Lung (tissue), 12 donors: ENCODE results near the gene SLC38A10. TPM values are rescaled to one million over a fixed set of nuclear protein-coding genes. Genes with fewer than 3 reads are reported as not detected.

Experiments used
- ATAC-seq: fragments of 200-7000 bp; cut with Tn5 transposase; one replicate; pipeline ENCODE4 v1.9.1; 2020; ENCODE audit warnings: moderate number of reproducible peaks; ENCODE audit not compliant: insufficient read depth, low FRiP score
- DNase-seq, 3 donors: peaks; one replicate each; pipeline ENCODE4 v3.0.0-alpha.2; 2013 to 2017
- H3K27ac ChIP-seq, 2 donors: one replicate each; pipeline ENCODE4 v1.5.1; 2013; ENCODE audit warnings: mild to moderate bottlenecking in 2 of 2, moderate library complexity in 2 of 2, control low read depth in 1 of 2, inconsistent platforms in 1 of 2, low read depth in 1 of 2, low read length in 1 of 2
- H3K27me3 ChIP-seq, 3 donors: one replicate each; pipeline ENCODE4 v1.5.1; 2013; ENCODE audit warnings: low read length in 2 of 3; ENCODE audit not compliant: control insufficient read depth in 3 of 3, insufficient read depth in 3 of 3
- H3K36me3 ChIP-seq, 4 donors: one replicate each; pipeline ENCODE4 v1.5.1; 2013; ENCODE audit warnings: low read length in 4 of 4, mild to moderate bottlenecking in 1 of 4, moderate library complexity in 1 of 4; ENCODE audit not compliant: control insufficient read depth in 4 of 4, insufficient read depth in 4 of 4
- H3K4me1 ChIP-seq, 5 donors: one replicate each; pipeline ENCODE4 v1.5.1; 2013; ENCODE audit warnings: low read length in 5 of 5, mild to moderate bottlenecking in 2 of 5, moderate library complexity in 1 of 5; ENCODE audit not compliant: control insufficient read depth in 5 of 5, insufficient read depth in 5 of 5
- H3K4me3 ChIP-seq: one replicate; pipeline ENCODE4 v1.5.1; 2013; ENCODE audit warnings: mild to moderate bottlenecking, control low read depth, moderate library complexity
- H3K9ac ChIP-seq, 2 donors: one replicate each; pipeline ENCODE4 v1.5.1; 2013; ENCODE audit warnings: low read length in 2 of 2, control low read depth in 1 of 2; ENCODE audit not compliant: insufficient read depth in 1 of 2
- H3K9me3 ChIP-seq, 4 donors: one replicate each; pipeline ENCODE4 v1.5.1; 2013; ENCODE audit warnings: low read length in 3 of 4, mild to moderate bottlenecking in 1 of 4, moderate library complexity in 1 of 4; ENCODE audit not compliant: control insufficient read depth in 4 of 4, insufficient read depth in 3 of 4
- WGBS, 2 donors: extraction: QIAGEN DNeasy Blood & Tissue Kit; methylation state at CpG; one replicate each; pipeline ENCODE4 v1.1.7; 2013; 5-methylcytosine and 5-hydroxymethylcytosine counted together
- polyA plus RNA-seq, 2 donors: library from polyadenylated mRNA; stranded (reverse); fragments of 200-250 nt; gene quantifications; one replicate each; pipeline ENCODE4 v1.2.1, GENCODE V29; 2013
- total RNA-seq, 2 donors: library from RNA; depleted of rRNA in 1 of 2; stranded (reverse); fragments of >200 nt in 1 of 2; gene quantifications; one replicate each; pipeline ENCODE4 v1.2.1, GENCODE V29; 2014 to 2021
- TF ChIP-seq, protein P1 (sequence below): IDR thresholded peaks from 2 replicates; pipeline ENCODE4 v1.5.1; 2012; ENCODE audit warnings: mild to moderate bottlenecking; ENCODE audit errors: control extremely low read depth, extremely low read depth
- donor health status: control.
- donor health status: control.
- donor health status: Bipolar disorder and iron deficiency.
- donor health status: healthy.
- donor health status: DM: yes; HTN: yes; CAD: no.

The SLC38A10 gene
- total and polyA plus RNA-seq, 4 donors = 56.0 to 127 (median 82.4) TPM

DNA sequence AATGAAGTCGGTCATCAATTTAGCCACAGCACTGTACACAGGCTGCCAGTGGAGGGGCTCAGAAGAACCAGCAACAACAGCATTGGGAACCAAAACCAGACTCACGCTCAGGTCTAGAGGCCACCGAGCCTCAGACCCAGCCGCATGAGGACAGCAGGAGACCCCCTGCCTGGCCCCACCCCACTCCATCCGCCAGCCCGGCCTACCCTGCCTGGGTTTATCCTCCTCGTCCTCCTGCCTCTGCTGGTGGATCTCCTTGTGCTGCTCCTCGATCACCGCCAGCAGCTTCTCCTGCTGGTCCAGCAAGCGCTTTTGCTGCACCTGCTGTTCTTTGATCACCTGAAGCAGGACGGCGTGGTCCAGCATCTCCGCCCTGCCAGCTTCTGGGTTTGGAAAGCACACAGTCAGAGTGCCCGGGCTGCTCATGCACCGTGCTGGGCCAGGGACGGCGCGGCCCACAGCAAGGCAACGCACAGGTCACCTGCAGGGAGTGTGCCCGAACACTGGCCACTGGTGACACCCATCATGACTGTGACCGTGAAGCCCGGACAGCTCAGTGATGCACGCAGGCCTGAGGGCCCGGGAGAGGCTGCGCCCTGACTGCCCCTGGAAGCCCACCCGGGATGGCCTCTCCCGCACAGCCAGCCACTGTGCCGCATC lies 48.3 kb downstream of the SLC38A10 start:
- peaks cover 0 to 40% (median 3%) of the 10 kb centered on the region in 4 donors for H3K36me3 ChIP-seq
- ATAC-seq (no peak), DNase-seq (no peak)
- H3K9ac ChIP-seq = no peak overlapping the region
- TF ChIP-seq, protein P1, sequence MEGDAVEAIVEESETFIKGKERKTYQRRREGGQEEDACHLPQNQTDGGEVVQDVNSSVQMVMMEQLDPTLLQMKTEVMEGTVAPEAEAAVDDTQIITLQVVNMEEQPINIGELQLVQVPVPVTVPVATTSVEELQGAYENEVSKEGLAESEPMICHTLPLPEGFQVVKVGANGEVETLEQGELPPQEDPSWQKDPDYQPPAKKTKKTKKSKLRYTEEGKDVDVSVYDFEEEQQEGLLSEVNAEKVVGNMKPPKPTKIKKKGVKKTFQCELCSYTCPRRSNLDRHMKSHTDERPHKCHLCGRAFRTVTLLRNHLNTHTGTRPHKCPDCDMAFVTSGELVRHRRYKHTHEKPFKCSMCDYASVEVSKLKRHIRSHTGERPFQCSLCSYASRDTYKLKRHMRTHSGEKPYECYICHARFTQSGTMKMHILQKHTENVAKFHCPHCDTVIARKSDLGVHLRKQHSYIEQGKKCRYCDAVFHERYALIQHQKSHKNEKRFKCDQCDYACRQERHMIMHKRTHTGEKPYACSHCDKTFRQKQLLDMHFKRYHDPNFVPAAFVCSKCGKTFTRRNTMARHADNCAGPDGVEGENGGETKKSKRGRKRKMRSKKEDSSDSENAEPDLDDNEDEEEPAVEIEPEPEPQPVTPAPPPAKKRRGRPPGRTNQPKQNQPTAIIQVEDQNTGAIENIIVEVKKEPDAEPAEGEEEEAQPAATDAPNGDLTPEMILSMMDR = no peak
- whole genome bisulfite sequencing, 2 donors = 93 to 94% methylated on average over 28 of the region's 28 CpGs
- no peaks in the 10 kb centered on the region for H3K27me3 ChIP-seq
- no peaks in the 10 kb centered on the region for H3K9me3 ChIP-seq
- peaks cover 0 to 10% (median 0%) of the 10 kb centered on the region in 5 donors for H3K4me1 ChIP-seq
- no peak overlapping the region for H3K4me3 ChIP-seq
- H3K27ac ChIP-seq = no peak overlapping the region

- Histone ChIP-seq H3K9me3 (no peaks in the 10 kb centered on the region), H3K36me3 (peaks cover 0 to 40% (median 3%) of the 10 kb centered on the region in 4 donors), H3K27me3 (no peaks in the 10 kb centered on the region), H3K27ac (no peak overlapping the region), H3K9ac (no peak overlapping the region), H3K4me3 (no peak overlapping the region), H3K4me1 (peaks cover 0 to 5% (median 0%) of the 10 kb centered on the region in 5 donors)
- TF ChIP-seq, protein P1 = no peak
- no peak for DNase-seq
- WGBS, 2 donors = 94 to 96% methylated on average over 10 of the region's 10 CpGs
- no peak for ATAC-seq
These were observed 48.8 kb downstream of the SLC38A10 start for GRCh38 chr17:81246343-81246670.

DNA sequence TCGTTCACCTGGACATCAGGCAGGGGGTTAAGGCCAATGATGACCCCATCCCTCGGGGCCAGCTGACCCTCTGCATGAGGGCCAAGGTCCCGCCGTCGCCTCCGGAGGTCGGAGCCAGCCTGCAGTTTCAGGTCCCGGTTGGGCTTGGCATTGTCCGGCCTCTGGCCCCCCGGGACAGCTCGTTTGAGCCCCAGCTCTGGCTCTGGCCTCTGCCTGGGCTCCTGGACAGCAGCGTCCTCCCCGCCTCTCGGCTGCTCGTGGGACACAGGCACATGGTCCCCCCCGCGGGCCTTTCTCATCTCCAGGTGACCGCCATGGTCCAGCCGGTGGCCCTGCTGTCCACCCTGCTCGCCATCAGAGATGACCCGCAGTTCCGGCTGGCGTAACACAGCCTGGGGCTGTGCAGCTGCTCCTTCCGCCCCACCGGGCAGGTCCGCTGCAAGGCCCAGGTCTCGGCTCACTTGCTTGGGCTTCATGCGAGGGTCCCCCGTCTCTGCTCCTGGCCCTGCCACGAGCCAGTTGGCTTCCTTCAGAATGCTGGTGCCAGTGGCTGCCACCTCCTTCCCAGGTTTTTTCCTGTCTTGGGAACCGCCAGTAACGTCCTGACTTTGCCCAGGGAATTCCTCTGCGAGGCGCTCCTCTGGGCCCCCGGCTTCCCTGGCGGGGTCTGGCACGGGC lies 49.3 kb downstream of the SLC38A10 start:
- H3K9me3 ChIP-seq = no peaks in the 10 kb centered on the region
- ATAC-seq = no peak
- WGBS, 2 donors = 88 to 93% methylated on average over 35 to 37 of the region's 37 CpGs
- TF ChIP-seq, protein P1 = no peak
- H3K27me3 ChIP-seq = no peaks in the 10 kb centered on the region
- peaks cover 0 to under 1% (median 0%) of the 10 kb centered on the region in 5 donors for H3K4me1 ChIP-seq
- H3K27ac ChIP-seq = no peak overlapping the region
- DNase-seq = no peak
- H3K4me3 ChIP-seq = no peak overlapping the region
- H3K36me3 ChIP-seq = peaks cover 0 to 36% (median 3%) of the 10 kb centered on the region in 4 donors
- no peak overlapping the region for H3K9ac ChIP-seq
